SW480 (cell line): ENCODE data around the gene MESP2.
"Not testable (repeated sequence)": the region's sequence is repeated elsewhere in the genome, so short reads cannot be mapped to it uniquely, and the experiment has no call there.

Experiments used
- DNase-seq: peaks from one replicate; pipeline ENCODE4 v3.0.0-alpha.2; 2016; ENCODE audit warnings: low spot score

The MESP2 gene

DNA sequence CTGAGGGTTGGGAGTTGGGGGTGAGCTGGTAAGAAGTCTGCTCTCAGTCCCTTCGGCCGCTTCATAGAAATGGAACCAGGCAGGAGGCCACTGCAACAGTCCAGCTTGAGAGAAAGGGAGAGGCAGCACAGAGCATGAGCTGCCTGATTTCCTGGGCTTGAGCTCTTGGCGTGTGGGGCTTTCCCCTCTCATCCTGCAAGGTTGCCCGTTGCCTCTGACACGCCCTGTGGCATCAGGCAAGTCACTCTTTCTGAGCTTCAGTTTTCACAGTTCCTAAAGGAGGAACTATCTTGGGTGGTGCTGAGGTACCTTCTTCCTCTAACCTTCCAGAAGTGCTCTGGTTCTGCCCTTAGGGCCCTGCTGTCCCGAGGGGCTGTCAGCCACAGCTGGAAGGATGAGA lies 4.9 kb downstream of the MESP2 start:
- DNase-seq = no peak

DNA sequence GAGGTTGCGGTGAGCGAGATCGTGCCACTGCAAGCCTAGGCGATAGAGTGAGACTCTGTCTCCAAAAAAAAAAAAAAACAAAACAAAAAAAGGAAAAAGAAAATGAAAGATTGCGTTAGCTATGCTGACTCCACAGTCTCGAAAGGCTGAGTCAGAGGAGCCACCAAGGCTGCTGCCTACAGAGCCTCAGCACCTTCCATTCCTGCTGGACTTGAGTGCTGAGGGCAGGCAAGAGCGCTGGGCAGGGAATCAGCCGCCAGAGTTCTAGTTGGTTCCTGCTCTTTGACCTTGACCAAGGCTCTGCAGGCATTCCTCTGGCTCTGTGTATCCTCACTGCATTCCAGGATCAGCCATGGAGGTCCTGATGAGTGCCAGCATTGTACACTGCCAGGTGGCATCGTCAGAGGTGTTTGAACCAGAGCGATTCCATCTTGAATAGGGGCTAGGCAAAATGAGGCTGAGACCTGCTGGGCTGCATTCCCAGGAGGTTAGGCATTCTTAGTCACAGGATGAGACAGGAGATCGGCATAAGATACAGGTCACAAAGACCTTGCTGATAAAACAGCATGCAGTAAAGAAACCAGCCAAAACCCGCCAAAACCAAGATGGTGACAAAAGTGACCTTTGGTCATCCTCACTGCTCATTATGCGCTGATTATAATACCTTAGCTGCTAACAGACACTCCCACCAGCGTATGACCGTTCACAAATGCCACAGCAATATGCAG lies 5.9 kb downstream of the MESP2 start:
- no peak for DNase-seq

DNA sequence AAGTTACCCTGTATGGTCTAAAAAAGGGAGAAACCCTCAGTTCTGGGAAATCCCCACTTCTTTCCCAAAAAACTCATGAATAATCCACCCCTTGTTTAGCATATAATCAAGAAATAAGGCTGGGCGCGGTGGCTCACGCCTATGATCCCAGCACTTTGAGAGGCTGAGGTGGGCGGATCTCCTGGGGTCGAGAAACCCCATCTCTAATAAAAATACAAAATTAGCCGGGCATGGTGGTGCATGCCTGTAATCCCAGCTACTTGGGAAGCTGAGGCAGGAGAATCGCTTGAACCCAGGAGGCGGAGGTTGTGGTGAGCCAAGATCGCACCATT lies 6.5 kb downstream of the MESP2 start:
- not testable (repeated sequence) for DNase-seq

DNA sequence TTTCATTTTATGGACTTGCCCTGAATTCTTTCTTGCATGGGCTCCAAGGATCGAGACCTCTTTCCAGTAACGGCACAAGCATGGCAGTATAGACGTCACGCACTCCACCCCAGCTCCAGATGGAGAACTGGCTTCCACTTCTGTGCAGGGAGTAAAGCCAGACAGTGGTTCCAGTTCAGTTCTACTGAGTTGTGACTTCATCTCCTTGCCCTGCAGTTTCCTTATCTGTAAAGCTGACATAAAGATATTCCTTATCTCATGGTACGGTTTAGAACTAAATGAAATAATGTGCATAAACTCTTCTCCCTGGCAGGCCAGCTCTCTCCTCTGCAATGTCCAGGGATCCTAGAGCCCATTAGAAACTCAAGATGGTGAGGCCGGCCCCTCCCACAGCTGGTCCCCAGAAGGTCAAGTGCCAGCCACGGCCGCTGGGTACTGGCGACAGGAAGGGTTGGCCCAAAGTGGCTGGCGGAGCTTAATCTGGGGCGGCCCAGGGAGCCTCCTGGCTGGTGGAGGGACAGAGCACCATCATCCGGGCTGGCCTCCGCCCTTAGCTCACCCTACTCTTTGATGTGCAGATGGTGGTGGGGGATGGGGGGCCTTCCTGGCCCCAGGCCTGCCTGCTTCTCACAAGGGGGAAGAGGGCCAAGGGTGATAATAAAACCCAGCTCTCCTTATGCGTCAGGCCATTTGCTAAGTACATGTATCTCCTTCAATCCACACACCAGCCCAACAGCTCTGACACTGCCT lies 7.2 kb downstream of the MESP2 start:
- no peak for DNase-seq

DNA sequence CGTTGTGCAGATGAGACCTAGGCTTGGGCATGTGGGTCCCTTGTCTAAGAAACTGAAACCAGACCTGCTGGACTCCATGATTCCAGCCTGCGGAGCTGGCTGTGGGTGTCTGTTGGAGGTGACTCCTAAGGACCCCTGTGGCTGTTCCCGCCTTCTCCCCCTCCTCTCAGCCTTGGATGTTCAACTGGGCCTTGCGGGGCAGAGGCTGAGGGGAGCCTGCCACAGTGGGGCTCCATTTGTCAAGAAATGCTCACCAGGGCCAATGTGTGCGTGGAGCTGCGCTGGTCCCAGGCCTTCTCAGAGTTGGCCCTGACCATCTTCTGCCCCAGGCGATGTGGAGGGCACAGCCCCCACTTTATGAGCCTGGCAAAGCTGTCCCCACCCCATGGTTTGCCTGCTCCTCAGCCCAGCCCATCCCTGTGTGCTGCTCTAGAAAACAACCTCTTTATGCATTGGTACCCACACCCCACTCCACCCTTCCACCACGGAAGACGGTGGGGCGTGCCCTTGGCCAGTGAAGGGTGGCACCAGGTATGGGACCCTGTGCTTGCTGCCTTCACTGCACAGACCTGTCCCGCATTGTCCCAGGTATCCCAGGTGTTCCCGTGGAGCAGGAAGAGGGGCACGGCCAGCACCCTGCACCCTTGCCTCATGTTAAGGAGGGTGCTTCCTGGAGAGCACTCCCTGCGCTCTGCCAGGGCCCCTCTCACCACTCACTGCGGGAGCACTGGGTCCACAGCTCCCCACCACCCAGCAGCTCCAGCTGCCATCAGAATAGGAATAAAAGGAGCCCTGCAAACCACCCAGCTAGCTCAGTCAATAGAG lies 7.9 kb downstream of the MESP2 start:
- no peak for DNase-seq

DNA sequence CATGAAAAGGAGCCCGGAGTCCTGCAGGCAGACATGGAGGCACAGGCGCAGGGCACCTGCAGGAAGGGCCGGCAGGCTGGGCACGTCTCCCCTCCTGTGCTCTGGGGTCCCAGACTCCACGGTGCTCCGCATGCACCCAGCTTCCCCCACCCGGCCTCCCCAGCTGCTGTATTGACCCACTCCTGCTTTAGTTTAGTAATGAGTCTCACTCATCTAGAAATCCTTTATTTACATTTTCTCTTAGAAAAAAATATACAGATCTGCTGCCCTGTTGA lies 8.5 kb downstream of the MESP2 start:
- DNase-seq = no peak

DNA sequence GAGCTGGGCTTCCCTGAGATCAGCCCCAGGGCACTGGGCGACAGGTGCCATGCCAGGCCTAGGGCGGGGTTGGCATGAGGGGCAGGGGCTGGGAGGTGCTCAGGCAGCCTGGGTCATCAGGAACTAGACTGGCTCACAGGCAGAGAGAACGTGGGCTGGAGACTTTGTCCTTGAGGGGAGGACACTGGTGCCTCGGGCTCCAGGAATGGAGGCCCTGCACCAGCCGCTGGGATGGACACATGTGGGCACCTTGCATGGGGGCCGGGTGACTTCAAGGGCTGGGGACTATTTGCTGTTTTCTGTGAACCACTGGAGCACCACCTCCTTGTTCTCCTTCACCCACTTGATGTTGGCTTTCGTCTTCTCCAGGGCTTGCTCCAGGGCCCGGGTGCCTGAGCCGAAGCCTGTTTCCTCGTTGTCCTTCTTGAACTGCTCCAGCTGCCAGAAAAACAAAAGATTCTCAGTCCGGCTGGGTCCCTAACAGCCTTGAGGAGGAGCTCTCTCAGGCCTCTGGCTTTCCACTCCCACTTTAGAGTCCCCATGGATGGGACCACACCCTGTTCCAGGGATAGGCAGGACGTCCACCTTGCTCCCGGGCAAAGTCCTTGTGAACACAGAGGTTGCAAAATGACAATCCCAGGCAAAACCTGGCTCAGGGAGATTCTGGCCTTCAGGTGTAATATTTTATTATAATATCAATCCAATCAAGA lies 9.1 kb downstream of the MESP2 start:
- DNase-seq = peak; percentile 71

DNA sequence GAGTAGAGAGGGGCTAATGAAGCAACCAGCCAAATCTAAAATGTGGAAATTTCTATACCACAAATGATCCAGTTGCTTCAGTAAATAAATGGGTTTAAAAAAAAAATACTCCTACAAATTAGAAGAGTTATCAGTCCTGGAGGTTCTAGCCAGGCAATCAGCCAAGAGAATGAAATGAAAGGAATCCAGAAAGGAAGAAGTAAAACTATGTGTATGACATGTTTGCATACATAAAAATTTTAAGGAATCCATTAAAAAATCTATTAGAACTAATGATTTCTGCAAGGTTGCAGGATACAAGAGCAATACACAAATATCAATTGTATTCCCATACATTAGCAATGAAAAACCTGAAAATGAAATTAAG lies 9.6 kb downstream of the MESP2 start:
- no peak for DNase-seq

DNA sequence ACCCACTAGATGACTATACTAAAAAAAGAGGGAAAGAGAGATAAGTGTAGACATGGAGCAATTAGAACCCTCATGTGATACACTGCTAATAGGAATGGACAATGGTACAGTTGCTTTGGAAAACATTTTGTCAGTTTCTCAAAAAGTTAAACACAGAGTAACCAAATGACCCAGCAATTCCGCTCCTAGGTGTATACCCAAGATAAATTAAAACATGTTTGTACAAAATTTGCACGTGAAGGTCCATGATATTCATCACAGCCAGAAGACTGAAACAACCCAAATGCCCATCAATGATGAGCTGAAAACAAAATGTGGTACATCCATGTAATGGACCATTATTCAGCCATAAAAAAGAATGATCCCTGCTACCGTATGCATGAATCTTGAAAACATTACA lies 11.8 kb downstream of the MESP2 start:
- no peak for DNase-seq

DNA sequence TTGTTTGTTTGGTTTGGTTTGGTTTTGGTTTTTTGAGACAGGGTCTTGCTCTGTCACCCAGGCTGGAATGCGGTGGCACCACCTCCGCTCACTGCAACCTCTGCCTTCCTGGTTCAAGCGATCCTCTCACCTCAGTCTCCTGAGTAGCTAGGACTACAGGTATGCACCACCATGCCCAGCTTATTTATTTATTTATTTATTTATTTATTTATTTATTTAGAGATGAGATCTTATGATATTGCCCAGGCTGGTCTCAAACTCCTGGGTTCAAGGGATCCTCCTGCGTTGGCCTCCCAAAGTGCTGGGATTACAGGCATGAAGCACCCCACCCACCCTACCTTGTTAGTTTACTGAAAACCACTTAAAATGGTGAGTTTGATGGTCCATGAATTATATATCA lies 12.5 kb downstream of the MESP2 start:
- DNase-seq = not testable (repeated sequence)

DNA sequence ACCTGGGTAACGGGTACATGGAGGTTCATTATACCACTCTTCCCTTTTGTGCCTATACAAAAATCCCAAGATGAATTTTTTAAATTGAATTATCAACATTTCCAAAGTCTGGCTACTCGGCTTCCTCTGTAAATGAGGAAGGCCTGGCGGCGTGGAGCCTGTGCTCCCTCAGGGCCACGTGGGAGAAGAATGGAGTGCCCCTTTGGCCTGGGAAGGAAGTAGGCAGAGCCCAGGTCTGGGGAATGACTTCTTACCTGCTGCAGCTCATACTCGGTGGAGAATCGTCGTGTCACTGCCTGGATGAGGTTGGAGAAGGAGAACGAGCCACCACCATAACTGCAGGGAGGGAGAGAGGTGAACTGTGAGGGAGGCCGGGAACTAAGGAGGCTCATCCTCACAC lies 14.1 kb downstream of the MESP2 start:
- no peak for DNase-seq

DNA sequence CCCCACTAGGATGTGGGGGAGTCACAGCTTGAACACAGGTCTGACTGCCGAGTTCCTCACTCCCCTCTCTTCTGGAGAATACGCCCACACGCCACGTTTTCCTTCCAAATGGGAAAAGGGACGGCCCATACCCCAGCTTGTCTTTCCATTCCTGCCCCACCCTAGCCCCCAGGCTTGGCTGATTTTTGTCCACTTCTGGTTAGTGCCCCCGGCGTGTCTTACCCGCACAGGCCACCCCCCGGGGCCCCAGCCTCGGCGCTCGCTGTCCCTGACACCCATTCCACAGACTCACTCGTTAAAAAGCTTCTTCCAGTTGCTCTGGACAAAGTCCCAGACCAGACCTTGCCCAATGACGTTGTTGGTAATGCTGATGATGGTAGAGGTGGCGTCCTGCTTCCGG lies 14.5 kb downstream of the MESP2 start:
- no peak for DNase-seq

DNA sequence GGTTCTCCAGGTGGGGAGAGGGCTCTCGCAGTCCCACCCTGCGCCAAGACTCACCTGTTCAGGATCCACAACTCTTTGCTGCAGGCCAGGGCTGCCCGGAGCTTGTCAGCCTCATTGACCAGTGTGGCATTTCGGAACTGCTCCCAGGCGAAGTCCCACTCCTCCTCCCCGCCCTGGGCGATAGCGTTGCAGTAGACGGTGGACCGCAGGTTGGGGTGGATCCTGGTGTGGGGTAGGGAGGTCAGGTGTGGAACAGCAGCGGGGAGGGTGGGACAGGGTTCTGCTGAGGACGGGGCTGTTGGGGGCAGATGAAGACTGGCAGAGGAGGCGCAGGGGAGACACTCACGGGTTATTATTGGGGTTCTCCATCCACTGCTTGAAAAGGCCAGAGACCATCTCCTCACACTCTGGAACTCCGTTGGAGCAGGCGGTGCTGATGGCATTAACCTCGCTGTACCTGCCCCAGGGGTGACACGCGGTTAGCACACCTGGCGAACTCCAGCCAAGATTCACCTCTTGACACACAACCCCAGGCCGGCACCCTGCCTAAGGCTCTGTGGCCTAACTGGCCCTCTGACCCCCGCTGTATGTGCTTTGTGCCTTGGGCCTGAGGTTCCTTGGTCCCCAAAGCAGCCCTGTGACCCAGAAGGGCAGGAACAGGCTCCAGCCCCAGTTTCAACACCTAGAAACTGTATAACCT lies 16.1 kb downstream of the MESP2 start:
- no peak for DNase-seq

DNA sequence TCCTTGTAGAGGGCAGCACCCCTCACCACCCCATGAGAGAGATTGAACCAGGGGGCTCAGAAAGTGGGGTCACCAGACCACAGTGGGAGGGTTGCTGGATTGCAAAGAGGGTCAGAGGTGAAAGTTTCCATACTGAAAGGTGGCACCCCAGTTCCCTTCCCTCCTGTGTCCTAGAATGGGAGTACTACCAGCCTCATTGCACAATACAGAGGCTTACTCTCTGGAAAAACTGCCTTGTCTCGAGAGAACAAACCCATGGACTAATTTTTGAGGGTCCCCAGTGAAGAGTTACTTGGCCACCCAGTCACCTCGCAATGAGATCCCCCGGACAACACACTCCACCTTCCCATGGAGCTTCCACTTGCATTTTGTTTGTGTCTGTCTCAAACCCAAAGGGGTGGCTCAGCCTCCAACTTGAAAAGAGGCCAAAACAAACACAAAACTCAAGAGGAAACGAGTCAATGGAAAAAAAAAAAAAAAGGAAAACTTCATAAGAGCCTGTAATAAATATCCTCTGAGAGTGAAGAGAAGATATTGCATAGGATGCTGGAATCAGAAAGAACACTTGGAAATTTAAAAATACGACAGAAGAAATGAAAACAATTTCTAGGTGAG lies 18.6 kb downstream of the MESP2 start:
- no peak for DNase-seq

DNA sequence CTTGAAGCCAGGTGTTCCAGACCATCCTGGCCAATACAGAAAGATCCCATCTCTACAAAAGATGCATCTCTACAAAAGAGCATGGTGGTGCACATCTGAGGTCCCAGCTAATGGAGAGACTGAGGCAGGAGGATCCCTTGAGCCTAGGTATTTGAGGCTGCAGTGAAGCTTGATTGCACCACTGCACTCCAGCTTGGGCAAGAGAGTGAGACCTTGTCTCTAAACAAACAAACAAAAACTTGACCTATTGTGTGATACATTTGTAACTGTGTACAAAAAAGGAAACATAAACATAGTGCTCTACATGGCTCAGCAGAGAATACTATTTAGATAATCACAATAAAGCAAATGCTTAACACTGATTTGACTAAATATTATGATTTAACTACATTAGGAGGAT lies 19.9 kb downstream of the MESP2 start:
- DNase-seq = no peak

DNA sequence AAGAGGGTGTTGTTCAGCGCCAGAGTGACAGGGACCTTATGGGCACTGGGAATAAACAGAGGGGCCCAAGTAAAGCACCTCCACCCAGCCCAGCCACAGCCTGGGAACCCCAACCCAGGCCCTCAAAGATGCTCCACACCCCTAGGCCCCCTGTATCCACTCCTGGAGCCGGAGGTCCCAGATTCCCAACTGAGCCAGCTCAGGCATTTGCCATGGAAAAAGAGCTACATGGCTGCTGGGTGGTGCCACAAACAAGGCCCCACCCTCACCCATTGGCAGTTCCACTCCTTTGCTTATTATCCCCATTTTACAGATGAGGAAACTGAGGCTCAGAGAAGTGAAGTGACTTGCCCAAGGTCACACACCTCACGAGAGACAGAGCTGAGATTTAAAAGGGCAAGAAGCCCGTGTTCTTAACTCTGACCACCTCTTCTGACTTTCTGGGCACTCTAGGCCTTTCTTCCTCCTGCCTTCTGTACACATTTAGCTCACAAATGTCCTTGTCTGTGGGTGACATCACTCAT lies 21.6 kb downstream of the MESP2 start:
- no peak for DNase-seq

DNA sequence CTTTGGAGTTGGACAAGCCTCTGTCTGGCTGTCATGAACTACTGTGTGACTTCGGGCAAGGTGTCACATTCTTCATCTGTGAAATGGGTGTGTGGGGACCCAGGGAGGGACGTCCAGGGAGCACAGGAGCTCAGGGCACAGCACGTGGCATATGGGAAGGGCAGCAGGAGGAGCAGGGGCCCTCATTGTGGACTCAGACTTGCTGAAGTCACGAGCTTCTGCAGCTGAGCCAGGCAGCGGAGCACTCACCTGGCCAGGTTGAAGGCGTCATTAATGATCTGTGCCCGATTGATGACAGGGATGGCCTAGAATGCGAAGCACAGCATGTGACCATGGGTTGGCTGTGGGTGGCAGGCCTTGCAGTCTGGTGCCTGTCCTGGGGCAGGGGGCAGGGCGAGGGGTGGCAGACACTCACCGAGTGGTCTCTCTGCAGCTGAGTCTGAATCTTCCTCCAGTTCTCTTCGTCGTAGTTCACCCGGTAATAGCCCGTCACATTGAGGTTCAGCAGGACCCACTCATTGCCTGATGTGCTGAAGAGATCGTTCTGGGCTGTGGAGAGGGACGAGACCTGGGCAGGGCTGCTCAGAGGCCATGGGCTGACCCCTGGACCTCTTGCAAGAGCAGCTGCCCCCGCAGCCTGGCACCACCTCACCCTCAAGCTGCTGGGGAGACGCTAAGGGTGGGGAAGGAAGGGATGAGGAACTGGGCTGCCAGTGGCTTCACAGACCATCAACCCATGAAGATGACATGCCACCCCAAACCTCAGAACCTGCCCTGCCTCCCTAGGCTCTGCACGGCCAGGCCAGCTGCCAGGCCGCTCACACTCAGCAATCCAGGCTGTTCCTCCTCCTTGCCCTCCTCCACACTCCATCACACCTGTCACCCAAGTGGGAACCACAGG lies 23.1 kb downstream of the MESP2 start:
- no peak for DNase-seq

DNA sequence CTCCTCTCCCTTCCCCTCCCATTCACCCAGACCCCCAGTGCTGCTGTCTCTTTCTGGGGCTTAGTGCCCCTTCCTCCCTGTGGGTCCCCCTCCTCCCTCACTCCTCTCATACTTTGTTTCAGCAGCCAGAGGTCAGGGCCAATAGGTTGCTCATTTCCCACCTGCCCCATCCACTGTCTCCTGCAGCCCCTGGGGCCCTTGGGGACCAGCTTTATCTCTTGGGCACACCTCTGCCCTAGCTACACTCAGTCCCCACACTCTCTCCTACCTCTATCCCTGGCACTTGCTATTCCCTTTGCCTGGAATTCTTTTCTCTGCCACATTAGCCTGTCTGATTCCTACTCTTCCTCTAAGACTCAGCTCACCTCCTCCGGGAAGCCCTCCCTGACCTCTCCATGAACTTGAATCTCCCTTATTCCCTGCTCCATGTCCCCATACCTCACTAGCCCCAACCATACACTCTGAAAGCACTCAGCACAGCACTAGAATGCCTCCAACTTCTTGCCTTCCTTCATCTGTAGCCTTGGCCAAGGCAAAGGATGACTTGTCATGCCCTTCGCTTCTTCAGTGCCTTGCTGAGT lies 23.9 kb downstream of the MESP2 start:
- no peak for DNase-seq

DNA sequence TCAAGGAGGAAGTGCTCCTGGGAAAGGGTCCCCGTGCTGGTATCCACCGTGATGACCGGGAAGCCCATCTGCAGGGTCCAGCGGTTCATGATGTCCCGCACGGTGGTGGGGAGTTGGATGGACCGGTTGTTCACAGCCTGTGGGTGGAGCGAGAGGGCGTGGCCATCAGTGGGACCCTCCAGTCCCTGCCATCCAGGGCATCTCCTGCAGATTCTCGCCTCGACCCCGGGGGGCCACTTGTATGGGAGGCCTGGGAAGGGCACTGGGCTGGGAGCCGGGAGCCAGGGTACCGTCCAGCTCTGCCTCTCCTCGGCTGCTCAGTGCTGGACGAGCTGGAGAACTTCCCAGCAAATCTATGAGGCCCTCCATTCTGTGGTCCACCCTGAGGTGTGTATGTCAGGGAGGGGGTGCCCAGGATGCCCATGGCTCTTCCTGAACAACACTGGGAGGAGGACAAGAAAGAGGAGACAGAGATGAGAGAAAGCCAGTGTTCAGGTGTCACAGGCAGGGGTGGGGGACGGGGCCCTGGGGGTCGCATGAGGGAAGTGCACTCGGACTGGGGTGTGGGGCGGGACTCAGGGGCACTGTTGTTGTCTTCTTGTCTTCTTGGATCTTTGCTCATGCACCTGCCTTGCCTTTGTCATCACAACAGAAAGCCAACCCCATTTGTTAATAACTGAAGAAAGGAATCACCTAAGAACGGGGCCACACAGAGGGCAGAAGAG lies 25.5 kb downstream of the MESP2 start:
- DNase-seq = no peak
